ENCODE measurements around the gene KRTAP12-4.

Gene KRTAP12-4

GRCh38 chr21:44606495-44606894 lies 48.0 kb downstream of the KRTAP12-4 start:
- FAIRE-seq = no peak

Data from endometrium (tissue), 2 donors.